ENCODE results near the gene RASIP1. TPM values are rescaled to one million over a fixed set of nuclear protein-coding genes. Genes with fewer than 3 reads are reported as not detected.

Gene RASIP1
- total and polyA plus RNA-seq, 2 donors (not counting 1 experiment from before 2014, with no cell fraction given) = 0.20 TPM; not detected in 1

- no peak for ATAC-seq (ENCODE audit: low read depth)
- no peak overlapping the region for H3K4me3 Mint-ChIP-seq
- Histone ChIP-seq H3K27me3 (replicated peaks in 1 of 4; ENCODE audit: control extremely low read depth in 1 of 4, control insufficient read depth in 3 of 4, insufficient read depth in 4 of 4, low read length in 3 of 4) (no peaks in the 10 kb centered on the region), H3K9ac (ENCODE audit: low read length) (no peak overlapping the region), H2AFZ (ENCODE audit: insufficient read depth, low read depth, low read length, poor library complexity, severe bottlenecking) (no peak overlapping the region), H3K27ac (ENCODE audit: low read length in 2 of 2) (no peak overlapping the region), H3K36me3 (replicated peaks in 1 of 2; ENCODE audit: control extremely low read depth in 1 of 2, control insufficient read depth in 1 of 2, extremely low read depth in 1 of 2, insufficient read depth in 2 of 2, low read length in 1 of 2) (peaks cover 0 to 2% of the 10 kb centered on the region in 2 experiments), H3K4me3 (ENCODE audit: control extremely low read depth in 1 of 5, extremely low read depth in 1 of 5, insufficient read depth in 1 of 5, low read depth in 2 of 5, low read length in 4 of 5) (no peak overlapping the region), H3K4me1 (ENCODE audit: control insufficient read depth in 2 of 2, insufficient read depth in 2 of 2, low read length in 2 of 2) (no peaks in the 10 kb centered on the region), H4K20me1 (ENCODE audit: control insufficient read depth, insufficient read depth, low read length, poor library complexity, severe bottlenecking) (no peaks in the 10 kb centered on the region), H3K9me3 (ENCODE audit: control extremely low read depth in 1 of 3, control insufficient read depth in 2 of 3, insufficient read depth in 1 of 3, low read length in 2 of 3) (peaks cover 0 to 1% (median 0%) of the 10 kb centered on the region in 3 donors), H3K79me2 (ENCODE audit: control insufficient read depth, insufficient read depth, low read length) (no peaks in the 10 kb centered on the region), H3K4me2 (replicated peaks; ENCODE audit: low read depth, low read length, poor library complexity, severe bottlenecking) (no peak overlapping the region)
- H3K4me1 Mint-ChIP-seq = no peaks in the 10 kb centered on the region
- POLR2A ChIA-PET = no interaction called here
- DNase-seq = no peak
- WGBS (ENCODE audit: insufficient coverage) = 75% methylated on average over 2 of the region's 2 CpGs
- no peaks in the 10 kb centered on the region for H3K9me3 Mint-ChIP-seq (ENCODE audit: insufficient read depth)
- TF ChIP-seq CTCF (IDR thresholded peaks at IDR 0.05) (no peak), EZH2 (IDR thresholded peaks at IDR 0.05; ENCODE audit: borderline replicate concordance, insufficient read depth, low read depth, low read length, poor library complexity, severe bottlenecking) (no peak)
- intact Hi-C loops (cut with micrococcal nuclease) = no loop called here
- CTCF ChIA-PET = interaction anchor here (0.8 kb wide), 1 partner anchor 22 kb away, joined by 4 read pairs; no protein-coding TSS in a partner anchor
- H3K27ac Mint-ChIP-seq = no peak overlapping the region
- H3K27me3 Mint-ChIP-seq = no peaks in the 10 kb centered on the region
Observed at GRCh38 chr19:48705431-48705830, 35.0 kb downstream of the RASIP1 start.

- peaks cover 0 to 1% (median 0%) of the 10 kb centered on the region in 3 donors for H3K9me3 ChIP-seq (ENCODE audit: control extremely low read depth in 1 of 3, control insufficient read depth in 2 of 3, insufficient read depth in 1 of 3, low read length in 2 of 3)
- Mint-ChIP-seq H3K4me3 (no peak overlapping the region), H3K27ac (no peak overlapping the region), H3K27me3 (no peaks in the 10 kb centered on the region), H3K4me1 (no peaks in the 10 kb centered on the region), H3K9me3 (ENCODE audit: insufficient read depth) (no peaks in the 10 kb centered on the region)
- no peaks in the 10 kb centered on the region for H3K79me2 ChIP-seq (ENCODE audit: control insufficient read depth, insufficient read depth, low read length)
- ATAC-seq (ENCODE audit: low read depth) = no peak
- 98% methylated on average over 17 of the region's 23 CpGs for WGBS (ENCODE audit: insufficient coverage)
- ChIA-PET POLR2A (no interaction called here), CTCF (no interaction called here)
- no peaks in the 10 kb centered on the region for H4K20me1 ChIP-seq (ENCODE audit: control insufficient read depth, insufficient read depth, low read length, poor library complexity, severe bottlenecking)
- H3K9ac ChIP-seq (ENCODE audit: low read length) = no peak overlapping the region
- no peak for DNase-seq
- H3K36me3 ChIP-seq (replicated peaks in 1 of 2; ENCODE audit: control extremely low read depth in 1 of 2, control insufficient read depth in 1 of 2, extremely low read depth in 1 of 2, insufficient read depth in 2 of 2, low read length in 1 of 2) = peaks cover 0 to 2% of the 10 kb centered on the region in 2 experiments
- no peak overlapping the region for H3K4me3 ChIP-seq (ENCODE audit: control extremely low read depth in 1 of 5, extremely low read depth in 1 of 5, insufficient read depth in 1 of 5, low read depth in 2 of 5, low read length in 4 of 5)
- intact Hi-C loops (cut with micrococcal nuclease) = no loop called here
- H2AFZ ChIP-seq (ENCODE audit: insufficient read depth, low read depth, low read length, poor library complexity, severe bottlenecking) = no peak overlapping the region
- no peak overlapping the region for H3K4me2 ChIP-seq (replicated peaks; ENCODE audit: low read depth, low read length, poor library complexity, severe bottlenecking)
- H3K4me1 ChIP-seq (ENCODE audit: control insufficient read depth in 2 of 2, insufficient read depth in 2 of 2, low read length in 2 of 2) = no peaks in the 10 kb centered on the region
- no peak overlapping the region for H3K27ac ChIP-seq (ENCODE audit: low read length in 2 of 2)
- no peak for TF ChIP-seq EZH2 (IDR thresholded peaks at IDR 0.05; ENCODE audit: borderline replicate concordance, insufficient read depth, low read depth, low read length, poor library complexity, severe bottlenecking)
- no peak for TF ChIP-seq CTCF (IDR thresholded peaks at IDR 0.05)
- peaks cover 0 to under 1% (median 0%) of the 10 kb centered on the region in 4 experiments for H3K27me3 ChIP-seq (replicated peaks in 1 of 4; ENCODE audit: control extremely low read depth in 1 of 4, control insufficient read depth in 3 of 4, insufficient read depth in 4 of 4, low read length in 3 of 4)
Observed at GRCh38 chr19:48703316-48703715, 37.1 kb downstream of the RASIP1 start.
